Cardiac ventricle fibroblast (primary cell): ENCODE measurements around the gene ZBTB7C. TPM values are rescaled to one million over a fixed set of nuclear protein-coding genes. Genes with fewer than 3 reads are reported as not detected.

ENCODE experiments used
- total RNA-seq: library from RNA; depleted of rRNA; stranded (reverse); fragments of >200 nt; gene quantifications from 2 replicates; pipeline ENCODE4 v1.2.3, GENCODE V29; 2015

The ZBTB7C gene
- 0.29 and 0.31 TPM in 2 replicates for total RNA-seq

GRCh38 chr18:48408727-48409590 is at the start of gene ZBTB7C:
TSS of gene ZBTB7C (minus strand) at chr18:48409383.

Other genes starting within 250 kb of the ZBTB7C start
- gene CTIF, start 129.6 kb upstream of the ZBTB7C start, total RNA-seq, result 25.0 and 27.0 TPM in 2 replicates